Liver (tissue), 9 donors: ENCODE measurements around the gene MPC1. TPM values are rescaled to one million over a fixed set of nuclear protein-coding genes. Genes with fewer than 3 reads are reported as not detected.
"Not testable (repeated sequence)": the region's sequence is repeated elsewhere in the genome, so short reads cannot be mapped to it uniquely, and the experiment has no call there.

Source experiments
- DNase-seq: peaks from one replicate; pipeline ENCODE4 v3.0.0-alpha.2; 2017; ENCODE audit warnings: low spot score
- H3K27ac ChIP-seq, 2 donors: one replicate each; pipeline ENCODE4 v1.7.0; 2013; ENCODE audit warnings: inconsistent platforms in 2 of 2, low read length in 2 of 2, control low read depth in 1 of 2, low read depth in 1 of 2, mild to moderate bottlenecking in 1 of 2
- H3K27me3 ChIP-seq, 4 donors: one replicate each; pipeline versions ENCODE4 v1.6.1 to v1.7.0; 2013; ENCODE audit warnings: low read length in 3 of 4, inconsistent platforms in 1 of 4, mild to moderate bottlenecking in 1 of 4, moderate library complexity in 1 of 4; ENCODE audit not compliant: control insufficient read depth in 4 of 4, insufficient read depth in 4 of 4
- H3K36me3 ChIP-seq, 4 donors: one replicate each; pipeline versions ENCODE4 v1.6.1 to v1.7.0; 2013; ENCODE audit warnings: low read length in 3 of 4, mild to moderate bottlenecking in 3 of 4, low read depth in 1 of 4, moderate library complexity in 1 of 4; ENCODE audit not compliant: control insufficient read depth in 4 of 4, insufficient read depth in 3 of 4
- H3K4me1 ChIP-seq, 4 donors: one replicate each; pipeline versions ENCODE4 v1.6.1 to v1.7.0; 2013; ENCODE audit warnings: low read length in 3 of 4, mild to moderate bottlenecking in 3 of 4, moderate library complexity in 1 of 4; ENCODE audit not compliant: control insufficient read depth in 4 of 4, insufficient read depth in 4 of 4
- H3K4me3 ChIP-seq, 3 donors: one replicate each; pipeline versions ENCODE4 v1.6.1 to v1.7.0; 2013; ENCODE audit warnings: low read length in 3 of 3, control low read depth in 1 of 3, low read depth in 1 of 3, mild to moderate bottlenecking in 1 of 3
- H3K9ac ChIP-seq, 2 donors: one replicate each; pipeline ENCODE4 v1.7.0; 2013; ENCODE audit warnings: low read length in 2 of 2, mild to moderate bottlenecking in 2 of 2, moderate library complexity in 2 of 2, control low read depth in 1 of 2, low read depth in 1 of 2
- H3K9me3 ChIP-seq, 4 donors: one replicate each; pipeline versions ENCODE4 v1.6.1 to v1.7.0; 2013; ENCODE audit warnings: low read length in 3 of 4; ENCODE audit not compliant: control insufficient read depth in 4 of 4
- ATF3 ChIP-seq: IDR thresholded peaks from 2 replicates; pipeline ENCODE4 v1.6.1; 2016; ENCODE audit warnings: antibody characterized with exemption
- EGR1 ChIP-seq, 2 donors: IDR thresholded peaks; 2 replicates each; pipeline ENCODE4 v1.6.1; 2016 to 2018; ENCODE audit warnings: antibody characterized with exemption in 2 of 2, low read depth in 2 of 2
- FOXA2 ChIP-seq: IDR thresholded peaks from 2 replicates; pipeline ENCODE4 v1.6.1; 2016; ENCODE audit warnings: antibody characterized with exemption
- HNF4A ChIP-seq, 2 donors: conservative IDR thresholded peaks; 2 replicates each; pipeline ENCODE4 v1.6.1; 2016; ENCODE audit warnings: antibody characterized with exemption in 2 of 2, mild to moderate bottlenecking in 2 of 2
- RAD21 ChIP-seq, 2 donors: IDR thresholded peaks; 2 replicates each; pipeline ENCODE4 v1.6.1; 2016; ENCODE audit warnings: antibody characterized with exemption in 2 of 2, mild to moderate bottlenecking in 2 of 2
- REST ChIP-seq: IDR thresholded peaks from 2 replicates; pipeline ENCODE4 v1.6.1; 2016; ENCODE audit warnings: antibody characterized with exemption, mild to moderate bottlenecking
- RXRA ChIP-seq, 2 donors: IDR thresholded peaks; 2 replicates each; pipeline ENCODE4 v1.6.1; 2017 to 2018; ENCODE audit warnings: antibody characterized with exemption in 2 of 2, mild to moderate bottlenecking in 1 of 2
- SP1 ChIP-seq: IDR thresholded peaks from 2 replicates; pipeline ENCODE4 v1.6.1; 2018; ENCODE audit warnings: antibody characterized with exemption, mild to moderate bottlenecking
- WGBS: extraction: QIAGEN DNeasy Blood & Tissue Kit; methylation state at CpG from one replicate; pipeline ENCODE4 v1.1.7; 2013; 5-methylcytosine and 5-hydroxymethylcytosine counted together
- polyA plus RNA-seq, 2 donors: library from polyadenylated mRNA; stranded (reverse) in 1 of 2; unstranded in 1 of 2; fragments of 200-250 nt in 1 of 2; fragments of >200 nt in 1 of 2; fragmentation: Nextera tagmentation in 1 of 2; extraction: Ambion mirVana in 1 of 2; gene quantifications; one replicate each; pipeline versions ENCODE4 v1.2.1 to v1.2.3, GENCODE V29; 2013 to 2015
- total RNA-seq, 2 donors: library from RNA; depleted of rRNA; stranded (reverse); fragments of >200 nt; gene quantifications; one replicate each; pipeline ENCODE4 v1.2.3, GENCODE V29; 2014
- TF ChIP-seq, protein P1 (sequence below): fragments of 150-350 bp; IDR thresholded peaks from 2 replicates; pipeline ENCODE4 v1.5.1; 2017; ENCODE audit warnings: improper control_type of control experiment, low read depth, low read length; ENCODE audit not compliant: missing input control
- donor health status: healthy.
- donor health status: healthy.
- donor health status: healthy.
- donor health status: healthy.
- donor health status: healthy.

The MPC1 gene
- total and polyA plus RNA-seq, 4 donors: 79.7 to 478 (median 237) TPM

GRCh38 chr6:166386111-166386510 lies 3.4 kb upstream of the MPC1 start:
- DNase-seq: no peak
- H3K9ac ChIP-seq: no peak overlapping the region
- no peaks in the 10 kb centered on the region for H3K27me3 ChIP-seq
- 93% methylated on average over 9 of the region's 9 CpGs for WGBS
- no peak overlapping the region for H3K4me3 ChIP-seq
- H3K36me3 ChIP-seq: no peaks in the 10 kb centered on the region
- TF ChIP-seq FOXA2 (no peak), ATF3 (no peak)
- TF ChIP-seq, protein P1, sequence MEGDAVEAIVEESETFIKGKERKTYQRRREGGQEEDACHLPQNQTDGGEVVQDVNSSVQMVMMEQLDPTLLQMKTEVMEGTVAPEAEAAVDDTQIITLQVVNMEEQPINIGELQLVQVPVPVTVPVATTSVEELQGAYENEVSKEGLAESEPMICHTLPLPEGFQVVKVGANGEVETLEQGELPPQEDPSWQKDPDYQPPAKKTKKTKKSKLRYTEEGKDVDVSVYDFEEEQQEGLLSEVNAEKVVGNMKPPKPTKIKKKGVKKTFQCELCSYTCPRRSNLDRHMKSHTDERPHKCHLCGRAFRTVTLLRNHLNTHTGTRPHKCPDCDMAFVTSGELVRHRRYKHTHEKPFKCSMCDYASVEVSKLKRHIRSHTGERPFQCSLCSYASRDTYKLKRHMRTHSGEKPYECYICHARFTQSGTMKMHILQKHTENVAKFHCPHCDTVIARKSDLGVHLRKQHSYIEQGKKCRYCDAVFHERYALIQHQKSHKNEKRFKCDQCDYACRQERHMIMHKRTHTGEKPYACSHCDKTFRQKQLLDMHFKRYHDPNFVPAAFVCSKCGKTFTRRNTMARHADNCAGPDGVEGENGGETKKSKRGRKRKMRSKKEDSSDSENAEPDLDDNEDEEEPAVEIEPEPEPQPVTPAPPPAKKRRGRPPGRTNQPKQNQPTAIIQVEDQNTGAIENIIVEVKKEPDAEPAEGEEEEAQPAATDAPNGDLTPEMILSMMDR: no peak
- H3K27ac ChIP-seq: no peak overlapping the region
- no peaks in the 10 kb centered on the region for H3K9me3 ChIP-seq
- peaks cover 16 to 42% (median 33%) of the 10 kb centered on the region in 4 donors for H3K4me1 ChIP-seq

DNA sequence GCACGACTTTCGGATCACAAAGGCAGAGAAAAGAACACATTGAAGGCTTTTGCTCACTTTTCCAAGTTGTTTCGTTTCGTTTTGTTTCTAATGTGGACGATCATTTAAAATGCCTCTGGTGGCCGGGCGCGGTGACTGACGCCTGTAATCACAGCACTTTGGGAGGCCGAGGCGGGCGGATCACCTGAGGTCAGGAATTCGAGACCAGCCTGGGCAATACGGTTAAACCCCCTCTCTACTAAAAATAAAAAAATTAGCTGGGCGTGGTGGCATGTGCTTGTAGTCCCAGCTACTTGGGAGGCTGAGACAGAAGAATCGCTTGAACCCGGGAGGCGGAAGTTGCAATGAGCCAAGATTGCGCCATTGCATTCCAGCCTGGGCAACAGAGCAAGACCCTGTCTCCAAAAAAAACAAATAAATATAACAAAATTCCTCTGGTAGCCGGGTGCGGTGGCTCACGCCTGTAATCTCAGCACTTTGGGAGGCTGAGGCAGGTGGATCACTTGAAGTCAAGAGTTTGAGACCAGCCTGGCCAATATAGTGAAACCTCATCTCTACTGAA lies 1.1 kb upstream of the MPC1 start:
- DNase-seq, H3K9me3 ChIP-seq, H3K36me3 ChIP-seq, H3K27me3 ChIP-seq: not testable (repeated sequence)
- TF ChIP-seq EGR1 (IDR thresholded peaks at IDR 0.05; ENCODE audit: low read depth in 2 of 2) (peak in 1 of 2 donors; percentile 27), SP1 (peak; percentile 17), RAD21 (IDR thresholded peaks at IDR 0.05) (peak in 1 of 2 donors; percentile 26), HNF4A (conservative IDR thresholded peaks at IDR 0.05) (peak; percentile 14 to 19), REST (peak; percentile 13), RXRA (IDR thresholded peaks at IDR 0.05) (peak; percentile 45 to 69)
- TF ChIP-seq, protein P1: peak; percentile 14
- 6% methylated on average over 22 of the region's 22 CpGs for WGBS
- Histone ChIP-seq H3K4me3 (peak overlapping the region; percentile 43 to 81 (median 51)), H3K4me1 (peaks cover 20 to 51% (median 40%) of the 10 kb centered on the region in 4 donors), H3K9ac (peak overlapping the region; percentile 64 to 88), H3K27ac (peak overlapping the region; percentile 93 to 99)
